Measurements from ENCODE around the gene OPN1LW. TPM values are rescaled to one million over a fixed set of nuclear protein-coding genes. Genes with fewer than 3 reads are reported as not detected.
"Not testable (repeated sequence)": the region's sequence is repeated elsewhere in the genome, so short reads cannot be mapped to it uniquely, and the experiment has no call there.

The OPN1LW gene
- total and polyA plus RNA-seq, 2 donors (not counting 3 experiments of a cell fraction or from before 2014, with no cell fraction given): not detected

- H3K9me1 ChIP-seq (replicated peaks; ENCODE audit: control insufficient read depth, extremely low read depth, insufficient read depth, low read length); H3K27ac ChIP-seq (ENCODE audit: insufficient read depth, low read depth, low read length); POLR2A ChIA-PET; H3K79me2 ChIP-seq (ENCODE audit: control insufficient read depth, insufficient read depth, low read length); H3K27me3 ChIP-seq (ENCODE audit: control insufficient read depth in 2 of 2, insufficient read depth in 2 of 2, low read length in 2 of 2); H3K4me1 ChIP-seq (ENCODE audit: control insufficient read depth, extremely low read depth, insufficient read depth, low read length); H4K20me1 ChIP-seq (replicated peaks; ENCODE audit: control insufficient read depth, extremely low read depth, insufficient read depth, low read length); DNase-seq (ENCODE audit: low read depth, low spot score); H3K4me3 ChIP-seq (replicated peaks in 1 of 3; ENCODE audit: insufficient read depth in 1 of 3, low read depth in 1 of 3, low read length in 3 of 3); dilution Hi-C loops (cut with MboI; ENCODE audit: extremely low pct_ligation_motif_present, low sequenced_read_pairs); H2AFZ ChIP-seq (ENCODE audit: low read depth, low read length); intact Hi-C loops (cut with micrococcal nuclease); H3K9ac ChIP-seq (replicated peaks; ENCODE audit: extremely low read depth, insufficient read depth, low read length); H3K4me2 ChIP-seq (ENCODE audit: insufficient read depth, low read length); CTCF ChIA-PET; H3K36me3 ChIP-seq (ENCODE audit: control insufficient read depth in 2 of 2, extremely low read depth in 1 of 2, insufficient read depth in 2 of 2, low read length in 2 of 2); H3K9me3 ChIP-seq (replicated peaks; ENCODE audit: control insufficient read depth, insufficient read depth, low read length); FAIRE-seq; BruUV-seq (replicated peaks): not testable (repeated sequence)
These were observed 48.8 kb downstream of the OPN1LW start for GRCh38 chrX:154192846-154193245.

- H3K79me2 ChIP-seq (ENCODE audit: control insufficient read depth, insufficient read depth, low read length); dilution Hi-C loops (cut with MboI; ENCODE audit: extremely low pct_ligation_motif_present, low sequenced_read_pairs); H3K36me3 ChIP-seq (ENCODE audit: control insufficient read depth in 2 of 2, extremely low read depth in 1 of 2, insufficient read depth in 2 of 2, low read length in 2 of 2); H3K27me3 ChIP-seq (ENCODE audit: control insufficient read depth in 2 of 2, insufficient read depth in 2 of 2, low read length in 2 of 2); H3K27ac ChIP-seq (ENCODE audit: insufficient read depth, low read depth, low read length); CTCF ChIA-PET; H3K9me3 ChIP-seq (replicated peaks; ENCODE audit: control insufficient read depth, insufficient read depth, low read length); H3K9me1 ChIP-seq (replicated peaks; ENCODE audit: control insufficient read depth, extremely low read depth, insufficient read depth, low read length); H2AFZ ChIP-seq (ENCODE audit: low read depth, low read length); POLR2A ChIA-PET; H3K4me3 ChIP-seq (replicated peaks in 1 of 3; ENCODE audit: insufficient read depth in 1 of 3, low read depth in 1 of 3, low read length in 3 of 3); H3K4me2 ChIP-seq (ENCODE audit: insufficient read depth, low read length); BruUV-seq (replicated peaks); DNase-seq (ENCODE audit: low read depth, low spot score); intact Hi-C loops (cut with micrococcal nuclease); H3K4me1 ChIP-seq (ENCODE audit: control insufficient read depth, extremely low read depth, insufficient read depth, low read length); H3K9ac ChIP-seq (replicated peaks; ENCODE audit: extremely low read depth, insufficient read depth, low read length); H4K20me1 ChIP-seq (replicated peaks; ENCODE audit: control insufficient read depth, extremely low read depth, insufficient read depth, low read length); FAIRE-seq: not testable (repeated sequence)
These were observed 50.3 kb downstream of the OPN1LW start for GRCh38 chrX:154194316-154194715.

- H3K36me3 ChIP-seq (ENCODE audit: control insufficient read depth in 2 of 2, extremely low read depth in 1 of 2, insufficient read depth in 2 of 2, low read length in 2 of 2); H3K27ac ChIP-seq (ENCODE audit: insufficient read depth, low read depth, low read length); H3K9ac ChIP-seq (replicated peaks; ENCODE audit: extremely low read depth, insufficient read depth, low read length); DNase-seq (ENCODE audit: low read depth, low spot score); FAIRE-seq; H3K4me2 ChIP-seq (ENCODE audit: insufficient read depth, low read length); H3K79me2 ChIP-seq (ENCODE audit: control insufficient read depth, insufficient read depth, low read length); H3K4me3 ChIP-seq (replicated peaks in 1 of 3; ENCODE audit: insufficient read depth in 1 of 3, low read depth in 1 of 3, low read length in 3 of 3); H3K9me3 ChIP-seq (replicated peaks; ENCODE audit: control insufficient read depth, insufficient read depth, low read length); H3K4me1 ChIP-seq (ENCODE audit: control insufficient read depth, extremely low read depth, insufficient read depth, low read length); BruUV-seq (replicated peaks); POLR2A ChIA-PET; H2AFZ ChIP-seq (ENCODE audit: low read depth, low read length); intact Hi-C loops (cut with micrococcal nuclease); dilution Hi-C loops (cut with MboI; ENCODE audit: extremely low pct_ligation_motif_present, low sequenced_read_pairs); H4K20me1 ChIP-seq (replicated peaks; ENCODE audit: control insufficient read depth, extremely low read depth, insufficient read depth, low read length); H3K27me3 ChIP-seq (ENCODE audit: control insufficient read depth in 2 of 2, insufficient read depth in 2 of 2, low read length in 2 of 2); H3K9me1 ChIP-seq (replicated peaks; ENCODE audit: control insufficient read depth, extremely low read depth, insufficient read depth, low read length); CTCF ChIA-PET: not testable (repeated sequence)
These were observed 52.4 kb downstream of the OPN1LW start for GRCh38 chrX:154196466-154196865.

Other genes with a start within 250 kb of the OPN1LW start
- not detected in 2 replicates for gene AVPR2, start 239.6 kb upstream of the OPN1LW start, total RNA-seq
- not detected in 2 replicates for gene AVPR2, start 239.6 kb upstream of the OPN1LW start, polyA plus RNA-seq
- gene ARHGAP4, start 218.0 kb upstream of the OPN1LW start, total RNA-seq: 31.9 and 33.3 TPM in 2 replicates
- 20.9 and 24.5 TPM in 2 replicates for gene ARHGAP4, start 218.0 kb upstream of the OPN1LW start, polyA plus RNA-seq
- 143 and 144 TPM in 2 replicates for gene NAA10, start 209.2 kb upstream of the OPN1LW start, total RNA-seq
- 141 and 169 TPM in 2 replicates for gene NAA10, start 209.2 kb upstream of the OPN1LW start, polyA plus RNA-seq
- gene RENBP, start 199.6 kb upstream of the OPN1LW start, total RNA-seq: 6.2 and 8.0 TPM in 2 replicates
- gene RENBP, start 199.6 kb upstream of the OPN1LW start, polyA plus RNA-seq: 16.0 and 16.2 TPM in 2 replicates
- 80.9 and 85.9 TPM in 2 replicates for gene HCFC1, start 172.4 kb upstream of the OPN1LW start, total RNA-seq
- 14.6 and 15.9 TPM in 2 replicates for gene HCFC1, start 172.4 kb upstream of the OPN1LW start, polyA plus RNA-seq
- 2.6 and 4.1 TPM in 2 replicates for gene TMEM187, start 171.5 kb upstream of the OPN1LW start, total RNA-seq
- gene TMEM187, start 171.5 kb upstream of the OPN1LW start, polyA plus RNA-seq: 15.7 and 19.0 TPM in 2 replicates
- 136 and 138 TPM in 2 replicates for gene IRAK1, start 124.3 kb upstream of the OPN1LW start, total RNA-seq
- 63.6 and 74.7 TPM in 2 replicates for gene IRAK1, start 124.3 kb upstream of the OPN1LW start, polyA plus RNA-seq
- 40.9 and 45.3 TPM in 2 replicates for gene MECP2, start 46.5 kb upstream of the OPN1LW start, total RNA-seq
- gene MECP2, start 46.5 kb upstream of the OPN1LW start, polyA plus RNA-seq: 7.7 and 9.0 TPM in 2 replicates
- gene OPN1MW, start 38.4 kb downstream of the OPN1LW start, total RNA-seq: not detected in 2 replicates
- 0.10 TPM in 1 of 2 replicates, not detected in the other for gene OPN1MW, start 38.4 kb downstream of the OPN1LW start, polyA plus RNA-seq
- gene OPN1MW2, start 75.5 kb downstream of the OPN1LW start, total RNA-seq: not detected in 2 replicates
- not detected in 2 replicates for gene OPN1MW2, start 75.5 kb downstream of the OPN1LW start, polyA plus RNA-seq
- not detected in 2 replicates for gene OPN1MW3, start 113.3 kb downstream of the OPN1LW start, total RNA-seq
- not detected in 2 replicates for gene OPN1MW3, start 113.3 kb downstream of the OPN1LW start, polyA plus RNA-seq
- gene TEX28, start 150.9 kb downstream of the OPN1LW start, total RNA-seq: not detected in 2 replicates
- gene TEX28, start 150.9 kb downstream of the OPN1LW start, polyA plus RNA-seq: not detected in 2 replicates
- not detected in 2 replicates for gene TKTL1, start 151.6 kb downstream of the OPN1LW start, total RNA-seq
- gene TKTL1, start 151.6 kb downstream of the OPN1LW start, polyA plus RNA-seq: 0.03 TPM in 1 of 2 replicates, not detected in the other
- gene FLNA, start 230.4 kb downstream of the OPN1LW start, total RNA-seq: 1,474 and 1,671 TPM in 2 replicates
- 658 and 817 TPM in 2 replicates for gene FLNA, start 230.4 kb downstream of the OPN1LW start, polyA plus RNA-seq
- 71.5 and 76.8 TPM in 2 replicates for gene EMD, start 235.1 kb downstream of the OPN1LW start, total RNA-seq
- 47.0 and 50.6 TPM in 2 replicates for gene EMD, start 235.1 kb downstream of the OPN1LW start, polyA plus RNA-seq

Data from endothelial cell of umbilical vein (primary cell).